HEK293T (cell line): ENCODE measurements around the gene DCTPP1.

Source experiments
- CTCF ChIA-PET: fragments of 350-600 bp; formaldehyde crosslinking; extraction: SDS; loops from one replicate; lab custom pipeline; 2021; ENCODE audit warnings: antibody characterized with exemption, inconsistent platforms; lab: Yijun Ruan, JAX
- POLR2A ChIA-PET: fragments of 350-600 bp; formaldehyde crosslinking; extraction: SDS; loops from one replicate; lab custom pipeline; 2020; ENCODE audit warnings: antibody characterized with exemption, inconsistent platforms; lab: Yijun Ruan, JAX
- DNase-seq: peaks from one replicate; pipeline ENCODE4 v3.0.0; 2012; ENCODE audit warnings: mixed read lengths; ENCODE audit errors: extremely low spot score
- ARNT ChIP-seq: fragments of 450-650 bp; IDR thresholded peaks from 2 replicates; pipeline ENCODE4 v1.6.1; 2017; ENCODE audit warnings: mild to moderate bottlenecking
- BHLHE40 ChIP-seq: fragments of 450-650 bp; IDR thresholded peaks from 2 replicates; pipeline ENCODE4 v1.6.1; 2016; ENCODE audit warnings: mild to moderate bottlenecking, moderate library complexity, borderline replicate concordance
- CTBP1 ChIP-seq: fragments of 450-650 bp; IDR thresholded peaks from 2 replicates; pipeline ENCODE4 v1.6.1; 2016; ENCODE audit warnings: borderline replicate concordance
- ELF4 ChIP-seq: fragments of 450-650 bp; IDR thresholded peaks from 2 replicates; pipeline ENCODE4 v1.6.1; 2017; ENCODE audit warnings: antibody characterized with exemption
- FOXA1 ChIP-seq: fragments of 450-650 bp; IDR thresholded peaks from 2 replicates; pipeline ENCODE4 v1.6.1; 2016; ENCODE audit warnings: mild to moderate bottlenecking
- FOXK2 ChIP-seq: fragments of 450-650 bp; IDR thresholded peaks from 2 replicates; pipeline ENCODE4 v1.6.1; 2016; ENCODE audit warnings: mild to moderate bottlenecking
- FOXM1 ChIP-seq: fragments of 450-650 bp; IDR thresholded peaks from 2 replicates; pipeline ENCODE4 v1.6.1; 2017; ENCODE audit warnings: mild to moderate bottlenecking, borderline replicate concordance
- HDGF ChIP-seq: fragments of 450-650 bp; IDR thresholded peaks from 2 replicates; pipeline ENCODE4 v1.6.1; 2017; ENCODE audit warnings: antibody characterized with exemption, borderline replicate concordance
- L3MBTL2 ChIP-seq: fragments of 450-650 bp; conservative IDR thresholded peaks from 2 replicates; pipeline ENCODE4 v1.6.1; 2016; ENCODE audit warnings: mild to moderate bottlenecking
- LEF1 ChIP-seq: fragments of 450-650 bp; IDR thresholded peaks from 2 replicates; pipeline ENCODE4 v1.6.1; 2017; ENCODE audit warnings: mild to moderate bottlenecking, borderline replicate concordance
- NFRKB ChIP-seq: fragments of 450-650 bp; IDR thresholded peaks from 2 replicates; pipeline ENCODE4 v1.6.1; 2016; ENCODE audit warnings: mild to moderate bottlenecking, moderate library complexity
- SP1 ChIP-seq: fragments of 450-650 bp; IDR thresholded peaks from 2 replicates; pipeline ENCODE4 v1.6.1; 2017
- SUZ12 ChIP-seq: fragments of 450-650 bp; IDR thresholded peaks from 2 replicates; pipeline ENCODE4 v1.6.1; 2016; ENCODE audit warnings: mild to moderate bottlenecking
- TARDBP ChIP-seq: fragments of 450-650 bp; IDR thresholded peaks from 2 replicates; pipeline ENCODE4 v1.6.1; 2016
- ZNF384 ChIP-seq: fragments of 450-650 bp; IDR thresholded peaks from 2 replicates; pipeline ENCODE4 v1.6.1; 2016
- TF ChIP-seq, protein P1 (sequence below): fragments of 450-650 bp; IDR thresholded peaks from 2 replicates; pipeline ENCODE4 v1.6.1; 2016

The DCTPP1 gene

DNA sequence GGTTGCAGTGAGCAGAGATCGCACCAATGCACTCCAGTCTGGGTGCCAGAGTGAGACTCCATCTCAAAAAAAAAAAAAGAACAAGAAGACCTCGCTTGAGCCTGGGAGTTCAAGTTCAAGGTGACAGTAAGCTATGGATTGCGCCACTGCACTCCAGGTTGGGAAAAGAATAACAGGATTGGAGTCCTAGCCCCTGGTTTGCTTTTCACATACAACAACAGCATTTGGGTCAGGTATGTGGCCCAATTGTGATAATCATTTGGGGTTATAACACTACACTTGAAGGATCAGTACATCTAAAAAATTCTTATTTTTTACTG lies 19.2 kb upstream of the DCTPP1 start:
- ChIA-PET POLR2A (interaction anchor here (1.4 to 1.8 kb wide), 5 partner anchors 19 to 163 kb away, joined by 3 to 6 read pairs (median 5); partner anchors contain the start of genes DCTPP1, ZNF689, ZNF747 and ZNF764), CTCF (interaction anchor here (0.6 to 1.4 kb wide), 4 partner anchors 19 to 166 kb away, joined by 3 to 9 read pairs (median 7); partner anchors contain the start of gene DCTPP1)
- DNase-seq: no peak
- TF ChIP-seq SP1 (no peak), CTBP1 (no peak), FOXK2 (no peak)

DNA sequence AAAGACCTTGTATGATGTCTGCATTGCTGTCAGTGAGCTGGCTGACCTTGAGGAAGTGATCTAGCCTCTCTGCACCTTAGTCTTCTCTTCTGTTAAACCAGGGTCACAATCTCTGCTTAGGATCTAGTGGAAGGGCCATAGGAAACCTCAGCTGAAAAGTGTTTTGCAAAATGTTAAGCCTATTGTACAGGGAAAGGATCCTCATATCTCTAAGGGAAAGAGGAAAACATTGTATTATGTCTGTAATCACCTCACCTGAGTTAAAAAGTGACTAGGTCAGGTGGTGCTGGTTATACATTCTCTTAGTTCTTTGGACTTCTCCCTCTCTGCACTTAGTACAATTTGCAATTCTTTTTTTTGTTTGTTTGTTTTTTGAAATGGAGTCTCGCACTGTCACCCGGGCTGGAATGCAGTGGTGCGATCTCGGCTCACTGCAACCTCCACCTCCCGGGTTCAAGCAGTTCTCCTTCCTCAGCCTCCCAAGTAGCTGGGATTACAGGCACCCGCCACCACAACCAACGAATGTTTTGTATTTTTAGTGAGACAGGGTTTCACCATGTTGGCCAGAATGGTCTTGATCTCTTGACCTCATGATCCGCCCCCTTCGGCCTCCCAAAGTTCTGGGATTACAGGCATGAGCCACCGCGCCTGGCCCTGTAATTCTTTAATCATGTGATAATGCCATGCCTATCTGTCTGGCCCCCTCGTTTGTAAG lies 17.8 kb upstream of the DCTPP1 start:
- TF ChIP-seq FOXK2 (no peak), ARNT (no peak), SP1 (no peak), HDGF (no peak), BHLHE40 (no peak), FOXM1 (no peak)
- TF ChIP-seq, protein P1, sequence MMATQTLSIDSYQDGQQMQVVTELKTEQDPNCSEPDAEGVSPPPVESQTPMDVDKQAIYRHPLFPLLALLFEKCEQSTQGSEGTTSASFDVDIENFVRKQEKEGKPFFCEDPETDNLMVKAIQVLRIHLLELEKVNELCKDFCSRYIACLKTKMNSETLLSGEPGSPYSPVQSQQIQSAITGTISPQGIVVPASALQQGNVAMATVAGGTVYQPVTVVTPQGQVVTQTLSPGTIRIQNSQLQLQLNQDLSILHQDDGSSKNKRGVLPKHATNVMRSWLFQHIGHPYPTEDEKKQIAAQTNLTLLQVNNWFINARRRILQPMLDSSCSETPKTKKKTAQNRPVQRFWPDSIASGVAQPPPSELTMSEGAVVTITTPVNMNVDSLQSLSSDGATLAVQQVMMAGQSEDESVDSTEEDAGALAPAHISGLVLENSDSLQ: no peak
- no peak for DNase-seq
- POLR2A ChIA-PET: interaction anchor here (0.9 to 6.9 kb wide), 5 partner anchors 9 to 86 kb away, joined by 3 to 50 read pairs (median 9); partner anchors contain the start of gene DCTPP1
- CTCF ChIA-PET: interaction anchor here (0.6 to 2.7 kb wide), 4 partner anchors 17 to 168 kb away, joined by 3 to 13 read pairs (median 3); partner anchors contain the start of gene DCTPP1

DNA sequence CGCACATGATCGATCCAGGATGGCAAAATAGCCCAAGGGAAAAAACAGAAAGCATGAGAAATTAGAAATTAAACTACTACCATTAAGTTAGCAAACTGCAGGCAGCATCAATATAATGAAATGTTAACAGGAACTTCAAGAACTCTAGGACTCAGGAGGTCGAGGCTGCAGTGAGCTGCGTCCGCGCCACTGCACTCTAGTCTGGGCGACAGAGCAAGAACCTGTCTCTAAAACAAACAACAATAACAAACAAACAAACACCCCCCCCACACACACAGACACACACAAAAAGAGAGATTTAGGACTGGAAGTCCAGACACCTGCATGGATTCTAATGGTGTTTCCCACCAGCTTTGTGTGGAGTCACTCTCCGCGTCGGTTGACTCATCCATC lies 16.4 kb upstream of the DCTPP1 start:
- TF ChIP-seq ARNT: no peak
- TF ChIP-seq L3MBTL2: peak; percentile 4
- ChIA-PET POLR2A (interaction anchor here (0.8 to 6.9 kb wide), 10 partner anchors 11 to 214 kb away, joined by 3 to 50 read pairs (median 5); partner anchors contain the start of genes DCTPP1 and ZNF747), CTCF (interaction anchor here (1.2 to 2.7 kb wide), 3 partner anchors 16 to 169 kb away, joined by 3 to 13 read pairs (median 3); partner anchors contain the start of genes DCTPP1 and ZNF764)
- DNase-seq: no peak

DNA sequence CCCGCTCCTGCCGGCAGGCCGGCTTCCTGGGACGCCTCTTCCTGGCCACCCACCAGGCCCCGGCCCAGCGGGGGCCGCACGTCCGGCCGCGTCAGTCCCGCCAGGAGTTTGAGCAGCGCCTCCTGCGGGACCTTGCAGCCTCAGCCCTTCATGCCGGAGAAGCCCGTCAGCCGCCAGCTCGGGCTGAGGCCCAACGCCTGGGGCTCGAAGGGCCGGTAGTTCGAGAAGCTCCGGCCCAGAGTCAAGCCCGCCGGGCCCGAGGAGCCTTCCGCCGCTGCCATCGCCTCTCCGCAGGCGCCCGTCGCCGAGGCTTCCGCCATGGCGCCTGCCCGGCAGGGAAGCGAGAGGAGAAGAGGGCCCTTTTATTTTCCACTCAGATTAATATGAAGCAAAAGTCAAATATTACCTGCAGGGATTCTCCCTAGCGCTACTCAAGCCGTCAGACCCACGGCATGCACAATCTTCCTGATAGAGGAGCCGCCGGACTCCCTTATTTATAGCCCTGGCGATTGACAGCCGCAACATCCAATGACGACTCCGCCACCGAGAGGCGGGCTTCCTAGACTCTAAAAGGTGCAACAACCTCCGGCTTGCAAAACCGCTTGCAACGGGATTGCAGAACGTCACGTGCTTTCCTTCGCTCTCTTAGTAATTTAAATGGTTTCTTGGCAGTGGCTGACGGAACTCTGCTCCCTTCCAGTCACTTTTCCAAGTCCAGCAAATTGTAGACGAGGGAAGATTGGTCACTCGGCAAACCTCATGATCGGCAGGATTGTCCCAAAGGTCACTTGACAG lies 15.8 kb upstream of the DCTPP1 start, which contains the start of gene SEPHS2:
Gene SEPHS2 (minus strand): TSS at position 467 of the 795 bp plus-strand sequence. CDS start 147 bp downstream, at position 320.
- CTCF ChIA-PET: interaction anchor here (1.2 to 2.7 kb wide), 3 partner anchors 16 to 170 kb away, joined by 3 to 13 read pairs (median 3); partner anchors contain the start of genes DCTPP1 and ZNF764
- POLR2A ChIA-PET: interaction anchor here (0.9 to 6.9 kb wide), 25 partner anchors 8 to 214 kb away, joined by 3 to 50 read pairs (median 5); partner anchors contain the start of genes DCTPP1, ZNF689, ZNF747 and ZNF764
- TF ChIP-seq TARDBP: no peak
- TF ChIP-seq NFRKB: no peak
- TF ChIP-seq BHLHE40: no peak
- no peak for TF ChIP-seq LEF1
- no peak for TF ChIP-seq SP1
- no peak for TF ChIP-seq CTBP1
- no peak for TF ChIP-seq ZNF384
- TF ChIP-seq ARNT: no peak
- TF ChIP-seq FOXK2: no peak; the same call in 1 of the 2 replicates
- TF ChIP-seq SUZ12: no peak
- peak; percentile 85 for TF ChIP-seq ELF4
- TF ChIP-seq FOXM1: no peak
- TF ChIP-seq L3MBTL2: peak; percentile 99
- TF ChIP-seq FOXA1: no peak
- TF ChIP-seq, protein P1: peak; percentile 100
- no peak for TF ChIP-seq HDGF
- peak; percentile 98 for DNase-seq

DNA sequence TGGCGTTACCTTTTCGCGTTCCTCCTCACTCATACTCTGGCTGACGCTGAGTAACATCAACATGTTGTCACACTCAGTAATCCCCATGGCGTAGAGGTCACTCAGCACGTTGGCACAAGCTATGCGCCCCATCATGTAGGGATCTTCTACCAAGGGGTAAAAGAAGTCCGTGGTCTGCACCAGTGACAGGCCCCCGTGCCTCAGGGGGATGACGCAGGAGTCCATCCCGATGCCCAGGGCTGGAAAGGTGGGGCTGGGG lies 15.2 kb upstream of the DCTPP1 start:
- no peak for DNase-seq
- CTCF ChIA-PET: interaction anchor here (0.6 to 1.3 kb wide), 2 partner anchors 15 to 153 kb away, joined by 4 to 6 read pairs; partner anchors contain the start of gene DCTPP1
- POLR2A ChIA-PET: interaction anchor here (0.9 to 6.9 kb wide), 24 partner anchors 8 to 189 kb away, joined by 3 to 50 read pairs (median 5); partner anchors contain the start of genes DCTPP1, ZNF689, ZNF747 and ZNF764
- TF ChIP-seq TARDBP: no peak

DNA sequence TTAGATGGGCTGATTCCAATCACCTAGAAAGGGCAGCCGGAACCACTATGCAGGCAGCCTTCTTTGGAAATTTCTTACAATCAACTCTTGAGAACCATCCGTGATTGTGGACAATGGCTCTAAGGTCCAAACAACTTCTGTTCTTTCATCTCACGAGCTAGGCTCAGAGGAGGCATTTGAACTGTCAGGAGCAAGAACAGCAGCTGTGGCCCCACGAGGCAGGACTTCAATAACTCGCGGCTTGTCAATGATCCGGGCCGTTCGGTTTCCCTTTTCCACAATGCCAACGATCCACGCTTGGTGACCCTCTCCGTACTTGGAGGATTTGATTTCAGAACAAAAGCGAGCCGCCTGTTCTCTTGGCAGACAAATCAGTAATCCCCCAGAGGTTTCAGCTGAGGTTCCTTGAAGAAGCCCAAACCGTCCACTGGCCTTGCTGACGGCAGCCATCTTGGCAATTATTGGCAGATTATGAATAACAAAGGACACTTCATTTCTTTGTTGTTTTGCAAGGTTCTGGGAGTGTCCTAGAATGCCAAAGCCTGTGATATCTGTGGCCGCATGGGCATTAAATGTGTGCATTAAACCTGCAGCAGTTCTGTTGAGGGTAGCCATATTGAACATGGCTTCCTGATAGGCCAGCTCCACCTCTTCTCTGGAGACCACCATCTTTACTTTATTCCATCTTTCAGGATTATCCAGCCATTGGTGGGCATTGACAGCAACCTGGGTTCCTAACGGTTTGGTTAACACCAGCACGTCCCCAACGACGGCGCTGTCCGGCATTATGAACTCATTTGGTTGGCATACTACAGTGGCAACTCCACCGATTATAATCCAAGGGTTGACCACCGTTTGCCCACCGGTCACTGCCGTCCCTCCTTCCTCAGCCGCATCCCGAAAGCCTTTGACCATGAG lies 14.7 kb upstream of the DCTPP1 start:
- no peak for DNase-seq
- TF ChIP-seq, protein P1: no peak
- no peak for TF ChIP-seq HDGF
- TF ChIP-seq FOXK2: no peak
- no peak for TF ChIP-seq BHLHE40
- TF ChIP-seq L3MBTL2: no peak
- TF ChIP-seq ZNF384: no peak
- no peak for TF ChIP-seq FOXM1
- TF ChIP-seq TARDBP: no peak
- no peak for TF ChIP-seq SP1
- TF ChIP-seq CTBP1: no peak
- TF ChIP-seq FOXA1: no peak
- no peak for TF ChIP-seq LEF1
- TF ChIP-seq NFRKB: no peak
- TF ChIP-seq ARNT: no peak
- ChIA-PET POLR2A (interaction anchor here (0.9 to 6.9 kb wide), 25 partner anchors 8 to 190 kb away, joined by 3 to 50 read pairs (median 5); partner anchors contain the start of genes DCTPP1, ZNF689, ZNF747 and ZNF764), CTCF (interaction anchor here (0.6 to 1.3 kb wide), 2 partner anchors 15 to 154 kb away, joined by 4 to 6 read pairs; partner anchors contain the start of gene DCTPP1)
